ENCODE results near the gene ILKAP. TPM values are rescaled to one million over a fixed set of nuclear protein-coding genes. Genes with fewer than 3 reads are reported as not detected.

ILKAP gene
- total RNA-seq, 2 donors from 2014 or later: 23.4 to 27.9 TPM

DNA sequence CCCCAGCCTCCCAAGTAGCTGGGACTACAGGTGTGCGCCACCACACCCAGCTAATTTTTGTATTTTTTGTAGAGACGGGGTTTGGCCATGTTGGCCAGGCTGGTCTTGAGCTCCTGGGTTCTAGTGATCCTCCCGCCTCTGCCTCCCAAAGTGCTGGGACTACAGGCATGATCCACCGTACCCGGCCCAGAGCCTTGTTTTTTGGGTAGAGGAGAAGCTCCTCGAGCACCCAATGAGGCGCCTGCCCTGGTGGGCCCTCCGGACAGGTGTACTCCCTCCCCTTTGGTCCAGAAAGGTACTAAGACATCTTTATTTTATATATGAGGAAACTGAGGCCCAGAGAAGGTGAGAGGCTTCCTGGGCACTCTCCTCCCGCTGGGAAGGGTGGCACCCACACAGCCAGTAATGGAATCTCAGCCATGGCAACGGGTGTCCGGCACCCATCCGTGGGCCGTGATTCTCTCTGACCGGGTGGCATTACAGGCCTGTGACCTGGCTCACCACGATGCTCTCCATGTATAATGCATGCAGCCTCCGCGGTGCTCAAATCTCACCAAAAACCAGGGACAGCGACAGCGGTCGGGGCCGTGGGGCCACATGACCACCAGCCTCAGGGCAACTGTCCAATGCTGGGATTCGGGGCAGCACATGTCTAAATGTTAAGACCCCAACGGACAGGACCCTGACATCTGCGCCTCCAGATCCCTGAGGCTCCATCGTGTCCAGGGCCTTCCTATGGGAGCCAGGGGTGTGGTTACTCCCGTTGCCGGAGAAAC is 81.8 kb downstream of the ILKAP start:
- intact Hi-C loops (cut with DNase I): no loop called here
- no peak for ATAC-seq
- DNase-seq: peak; percentile 12

GRCh38 chr2:238120463-238121298 is 82.8 kb downstream of the ILKAP start:
- intact Hi-C loops (cut with DNase I): no loop called here
- DNase-seq: peak; percentile 30
- peak; percentile 45 to 78 for ATAC-seq

Other genes starting within 250 kb of the ILKAP start
- 10 to 100 TPM; 66.1 to 87.8 TPM for gene UBE2F, start 236.7 kb downstream of the ILKAP start, total RNA-seq
- gene SCLY, start 142.7 kb downstream of the ILKAP start, total RNA-seq: 10 to 100 TPM in 1 of 2 donors, 1 to 10 TPM in 1; 9.6 to 10.9 TPM
- gene ESPNL, start 103.4 kb downstream of the ILKAP start, total RNA-seq: under 1 TPM; 0.15 to 0.26 TPM
- 10 to 100 TPM; 15.8 to 16.6 TPM for gene KLHL30, start 65.0 kb downstream of the ILKAP start, total RNA-seq
- gene ERFE, start 44.7 kb downstream of the ILKAP start, total RNA-seq: 1 to 10 TPM in 1 of 2 donors, not detected in 1; 1.2 TPM
- gene HES6, start 36.3 kb upstream of the ILKAP start, total RNA-seq: 1 to 10 TPM; 3.8 to 4.3 TPM
- 1 to 10 TPM; 6.4 to 8.1 TPM for gene PER2, start 84.9 kb upstream of the ILKAP start, total RNA-seq
- 10 to 100 TPM; 12.1 to 14.2 TPM for gene TRAF3IP1, start 116.8 kb upstream of the ILKAP start, total RNA-seq
- 10 to 100 TPM; 43.2 to 51.7 TPM for gene ASB1, start 223.2 kb upstream of the ILKAP start, total RNA-seq